ENCODE results near the gene SLC16A8.

SLC16A8 gene

GRCh38 chr22:38083931-38084631 is at the start of gene SLC16A8:
Gene SLC16A8, minus strand, starts transcription at chr22:38084184. Its CDS starts 1,311 bp downstream, at chr22:38082873.
- DNase-seq (ENCODE audit: low read depth in 1 of 2, low spot score in 1 of 2) = no peak
- TF ChIP-seq JUND (IDR thresholded peaks at IDR 0.05; ENCODE audit: low read depth) = no peak
- in situ Hi-C loops (cut with HindIII; ENCODE audit: low pct_unique_long_range_greater_than_20kb, low sequenced_read_pairs) = no loop called here

GRCh38 chr22:38133331-38133730 is 49.3 kb upstream of the SLC16A8 start:
- no peak for TF ChIP-seq JUND (IDR thresholded peaks at IDR 0.05; ENCODE audit: low read depth)
- no peak for DNase-seq (ENCODE audit: low read depth in 1 of 2, low spot score in 1 of 2)
- in situ Hi-C loops (cut with HindIII; ENCODE audit: low pct_unique_long_range_greater_than_20kb, low sequenced_read_pairs) = no loop called here

GRCh38 chr22:38132794-38133193 is 48.8 kb upstream of the SLC16A8 start:
- in situ Hi-C loops (cut with HindIII; ENCODE audit: low pct_unique_long_range_greater_than_20kb, low sequenced_read_pairs) = no loop called here
- DNase-seq (ENCODE audit: low read depth in 1 of 2, low spot score in 1 of 2) = no peak
- no peak for TF ChIP-seq JUND (IDR thresholded peaks at IDR 0.05; ENCODE audit: low read depth)

GRCh38 chr22:38132136-38132535 is 48.2 kb upstream of the SLC16A8 start:
- TF ChIP-seq JUND (IDR thresholded peaks at IDR 0.05; ENCODE audit: low read depth) = no peak
- no peak for DNase-seq (ENCODE audit: low read depth in 1 of 2, low spot score in 1 of 2)
- in situ Hi-C loops (cut with HindIII; ENCODE audit: low pct_unique_long_range_greater_than_20kb, low sequenced_read_pairs) = no loop called here

GRCh38 chr22:38131399-38131798 is 47.4 kb upstream of the SLC16A8 start:
- in situ Hi-C loops (cut with HindIII; ENCODE audit: low pct_unique_long_range_greater_than_20kb, low sequenced_read_pairs) = no loop called here
- TF ChIP-seq JUND (IDR thresholded peaks at IDR 0.05; ENCODE audit: low read depth) = no peak
- DNase-seq (ENCODE audit: low read depth in 1 of 2, low spot score in 1 of 2) = no peak

GRCh38 chr22:38129856-38130255 is 45.9 kb upstream of the SLC16A8 start:
- no peak for DNase-seq (ENCODE audit: low read depth in 1 of 2, low spot score in 1 of 2)
- TF ChIP-seq JUND (IDR thresholded peaks at IDR 0.05; ENCODE audit: low read depth) = no peak
- in situ Hi-C loops (cut with HindIII; ENCODE audit: low pct_unique_long_range_greater_than_20kb, low sequenced_read_pairs) = no loop called here

- no peak for DNase-seq (ENCODE audit: low read depth in 1 of 2, low spot score in 1 of 2)
- in situ Hi-C loops (cut with HindIII; ENCODE audit: low pct_unique_long_range_greater_than_20kb, low sequenced_read_pairs) = no loop called here
- no peak for TF ChIP-seq JUND (IDR thresholded peaks at IDR 0.05; ENCODE audit: low read depth)
Observed at GRCh38 chr22:38129021-38129420, 45.0 kb upstream of the SLC16A8 start.

GRCh38 chr22:38127869-38128268 is 43.9 kb upstream of the SLC16A8 start:
- no peak for TF ChIP-seq JUND (IDR thresholded peaks at IDR 0.05; ENCODE audit: low read depth)
- DNase-seq (ENCODE audit: low read depth in 1 of 2, low spot score in 1 of 2) = no peak
- in situ Hi-C loops (cut with HindIII; ENCODE audit: low pct_unique_long_range_greater_than_20kb, low sequenced_read_pairs) = no loop called here

GRCh38 chr22:38126928-38127668 is 43.1 kb upstream of the SLC16A8 start:
- TF ChIP-seq JUND (IDR thresholded peaks at IDR 0.05; ENCODE audit: low read depth) = no peak
- no peak for DNase-seq (ENCODE audit: low read depth in 1 of 2, low spot score in 1 of 2)
- in situ Hi-C loops (cut with HindIII; ENCODE audit: low pct_unique_long_range_greater_than_20kb, low sequenced_read_pairs) = no loop called here

- TF ChIP-seq JUND (IDR thresholded peaks at IDR 0.05; ENCODE audit: low read depth) = no peak
- DNase-seq (ENCODE audit: low read depth in 1 of 2, low spot score in 1 of 2) = no peak
- in situ Hi-C loops (cut with HindIII; ENCODE audit: low pct_unique_long_range_greater_than_20kb, low sequenced_read_pairs) = no loop called here
Observed at GRCh38 chr22:38125751-38126201, 41.8 kb upstream of the SLC16A8 start.

GRCh38 chr22:38125038-38125610 is 41.1 kb upstream of the SLC16A8 start:
- DNase-seq (ENCODE audit: low read depth in 1 of 2, low spot score in 1 of 2) = no peak
- in situ Hi-C loops (cut with HindIII; ENCODE audit: low pct_unique_long_range_greater_than_20kb, low sequenced_read_pairs) = no loop called here
- TF ChIP-seq JUND (IDR thresholded peaks at IDR 0.05; ENCODE audit: low read depth) = no peak

GRCh38 chr22:38124236-38124974 is 40.4 kb upstream of the SLC16A8 start:
- DNase-seq (ENCODE audit: low read depth in 1 of 2, low spot score in 1 of 2) = peak in 1 of 2 experiments; percentile 27
- in situ Hi-C loops (cut with HindIII; ENCODE audit: low pct_unique_long_range_greater_than_20kb, low sequenced_read_pairs) = no loop called here
- TF ChIP-seq JUND (IDR thresholded peaks at IDR 0.05; ENCODE audit: low read depth) = no peak
